Esophagus (tissue), 2 donors: ENCODE measurements around the gene NTSR2. TPM values are rescaled to one million over a fixed set of nuclear protein-coding genes. Genes with fewer than 3 reads are reported as not detected.

Experiments
- H3K27ac ChIP-seq, 2 donors: one replicate each; pipeline ENCODE4 v1.5.1; 2013; ENCODE audit warnings: low read depth in 2 of 2, mild to moderate bottlenecking in 2 of 2, inconsistent platforms in 1 of 2, low read length in 1 of 2, moderate library complexity in 1 of 2
- H3K27me3 ChIP-seq, 2 donors: one replicate each; pipeline ENCODE4 v1.6.1; 2013; ENCODE audit warnings: low read length in 2 of 2, control low read depth in 1 of 2, mild to moderate bottlenecking in 1 of 2; ENCODE audit not compliant: insufficient read depth in 2 of 2, control insufficient read depth in 1 of 2
- H3K36me3 ChIP-seq, 2 donors: one replicate each; pipeline ENCODE4 v1.6.1; 2013; ENCODE audit warnings: low read length in 1 of 2; ENCODE audit not compliant: control insufficient read depth in 2 of 2, insufficient read depth in 2 of 2
- H3K4me1 ChIP-seq, 2 donors: one replicate each; pipeline ENCODE4 v1.6.1; 2013; ENCODE audit warnings: low read length in 1 of 2; ENCODE audit not compliant: control insufficient read depth in 2 of 2, insufficient read depth in 2 of 2
- H3K4me3 ChIP-seq, 2 donors: one replicate each; pipeline ENCODE4 v1.5.1; 2013; ENCODE audit warnings: low read length in 2 of 2, mild to moderate bottlenecking in 2 of 2, low read depth in 1 of 2, moderate library complexity in 1 of 2
- H3K9me3 ChIP-seq, 2 donors: one replicate each; pipeline ENCODE4 v1.6.1; 2013; ENCODE audit warnings: mild to moderate bottlenecking in 2 of 2, low read depth in 1 of 2, low read length in 1 of 2, moderate library complexity in 1 of 2; ENCODE audit not compliant: control insufficient read depth in 2 of 2, insufficient read depth in 1 of 2
- WGBS, 2 donors: extraction: QIAGEN DNeasy Blood & Tissue Kit; methylation state at CpG; one replicate each; pipeline ENCODE4 v1.1.7; 2013; 5-methylcytosine and 5-hydroxymethylcytosine counted together
- polyA plus RNA-seq, 2 donors: library from polyadenylated mRNA; stranded (reverse); fragments of 200-250 nt; gene quantifications; one replicate each; pipeline ENCODE4 v1.2.3, GENCODE V29; 2013
- donor health status: healthy with polysubstance abuse.
- donor health status: Bipolar disorder and iron deficiency.

The NTSR2 gene
- polyA plus RNA-seq, 2 donors, result not detected

DNA sequence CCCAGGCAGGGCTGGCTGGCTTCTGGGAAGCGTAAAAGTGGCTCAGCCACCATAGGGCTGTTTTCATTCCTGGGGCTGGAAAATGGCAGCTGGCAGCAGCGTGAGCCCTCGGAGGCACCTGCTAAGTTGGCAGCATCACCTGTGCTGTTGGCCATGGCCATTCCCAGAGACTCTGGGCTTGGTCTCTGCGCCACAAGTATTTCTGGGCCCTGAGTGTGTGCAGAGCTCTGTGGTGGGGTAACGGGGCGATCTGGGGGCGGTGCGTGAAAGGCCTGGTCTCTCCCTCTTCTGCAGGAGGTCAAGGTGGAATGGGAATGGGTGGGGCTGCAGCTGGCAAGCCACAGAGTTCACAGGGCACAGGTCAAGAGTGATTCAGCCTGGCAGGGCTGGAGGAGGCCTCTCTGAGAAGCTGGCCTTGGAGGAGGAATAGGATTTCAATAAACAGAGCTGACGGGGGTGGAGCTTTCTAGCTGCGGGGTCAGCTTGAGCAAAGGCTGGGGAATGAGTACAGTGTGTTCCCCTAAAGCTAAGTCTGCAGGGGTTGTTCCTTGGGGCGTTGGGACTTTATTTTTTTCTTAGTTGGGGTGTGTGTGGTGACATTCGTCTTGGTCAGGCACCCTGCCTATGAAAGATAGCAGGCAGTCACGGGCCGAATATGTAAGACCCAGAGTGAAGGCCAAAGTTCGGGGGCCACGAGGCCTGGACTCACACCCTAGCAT, 10.3 kb upstream of the NTSR2 start:
- no peaks in the 10 kb centered on the region for H3K36me3 ChIP-seq
- H3K4me3 ChIP-seq, result no peak overlapping the region
- 64 to 76% methylated on average over 16 of the region's 16 CpGs for WGBS, 2 donors
- H3K27ac ChIP-seq, result no peak overlapping the region
- H3K9me3 ChIP-seq, result peaks cover 0 to 3% of the 10 kb centered on the region in 2 donors
- no peaks in the 10 kb centered on the region for H3K27me3 ChIP-seq
- H3K4me1 ChIP-seq, result no peaks in the 10 kb centered on the region

DNA sequence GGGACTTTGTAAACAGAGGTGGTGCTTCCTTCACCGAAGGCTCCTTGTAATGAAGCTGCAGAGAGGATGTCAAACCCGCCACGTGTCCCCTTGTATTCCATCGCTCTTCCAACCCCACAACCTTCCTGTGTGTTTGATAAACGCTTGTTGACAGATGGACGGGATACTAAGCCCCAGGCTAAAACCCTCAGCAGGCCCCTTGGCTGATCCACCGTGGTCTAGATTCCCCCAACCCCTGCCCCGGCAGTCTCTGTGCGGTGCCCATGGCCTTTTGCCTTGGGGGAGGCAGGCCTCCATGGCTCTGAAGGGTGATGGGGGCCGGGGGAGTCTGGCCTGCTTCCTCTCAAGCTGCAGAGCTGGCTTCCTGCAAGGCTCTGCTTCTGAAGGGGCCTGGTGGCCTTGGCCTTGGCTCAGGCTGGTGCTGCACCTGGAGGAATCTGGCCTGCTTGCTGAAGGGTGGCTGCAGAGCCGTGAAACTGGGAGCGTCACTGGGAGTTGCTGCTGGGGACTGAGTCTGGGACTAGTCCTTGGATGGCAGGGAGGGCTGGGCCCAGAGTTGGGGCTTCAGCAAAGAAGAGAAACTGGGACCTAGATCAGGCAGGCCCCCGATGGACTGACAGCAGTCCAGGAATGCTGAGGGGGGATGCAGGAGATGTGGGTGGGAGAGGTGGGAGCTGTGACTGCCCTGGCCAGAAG, 9.6 kb upstream of the NTSR2 start:
- Histone ChIP-seq H3K4me1 (no peaks in the 10 kb centered on the region), H3K27ac (no peak overlapping the region), H3K27me3 (no peaks in the 10 kb centered on the region), H3K4me3 (no peak overlapping the region), H3K9me3 (peaks cover 0 to 3% of the 10 kb centered on the region in 2 donors), H3K36me3 (no peaks in the 10 kb centered on the region)
- WGBS, 2 donors, result 71 to 73% methylated on average over 13 of the region's 13 CpGs

DNA sequence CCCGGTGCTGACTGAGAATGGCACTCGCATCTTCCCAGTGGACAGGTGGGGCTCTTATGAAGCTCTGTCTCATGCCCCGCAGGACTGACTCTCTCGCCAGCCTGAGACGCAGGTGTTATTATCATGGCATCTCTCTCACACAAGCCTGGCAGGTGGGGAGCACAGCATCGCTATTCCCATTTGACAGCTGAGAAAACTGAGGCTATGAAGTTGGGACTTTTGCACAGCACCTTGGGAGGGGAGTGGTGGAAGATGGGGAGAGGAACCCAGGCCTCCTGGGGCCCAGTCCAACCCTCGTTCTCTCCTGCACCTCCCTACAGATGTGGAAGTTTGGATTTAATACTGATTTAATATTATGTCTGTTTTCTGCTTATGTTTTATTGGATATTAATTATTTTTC, 9.0 kb upstream of the NTSR2 start:
- H3K27ac ChIP-seq, result no peak overlapping the region
- H3K4me1 ChIP-seq, result no peaks in the 10 kb centered on the region
- peaks cover 0 to 3% of the 10 kb centered on the region in 2 donors for H3K9me3 ChIP-seq
- no peaks in the 10 kb centered on the region for H3K27me3 ChIP-seq
- no peak overlapping the region for H3K4me3 ChIP-seq
- 62 to 77% methylated on average over 7 of the region's 7 CpGs for WGBS, 2 donors
- H3K36me3 ChIP-seq, result no peaks in the 10 kb centered on the region

DNA sequence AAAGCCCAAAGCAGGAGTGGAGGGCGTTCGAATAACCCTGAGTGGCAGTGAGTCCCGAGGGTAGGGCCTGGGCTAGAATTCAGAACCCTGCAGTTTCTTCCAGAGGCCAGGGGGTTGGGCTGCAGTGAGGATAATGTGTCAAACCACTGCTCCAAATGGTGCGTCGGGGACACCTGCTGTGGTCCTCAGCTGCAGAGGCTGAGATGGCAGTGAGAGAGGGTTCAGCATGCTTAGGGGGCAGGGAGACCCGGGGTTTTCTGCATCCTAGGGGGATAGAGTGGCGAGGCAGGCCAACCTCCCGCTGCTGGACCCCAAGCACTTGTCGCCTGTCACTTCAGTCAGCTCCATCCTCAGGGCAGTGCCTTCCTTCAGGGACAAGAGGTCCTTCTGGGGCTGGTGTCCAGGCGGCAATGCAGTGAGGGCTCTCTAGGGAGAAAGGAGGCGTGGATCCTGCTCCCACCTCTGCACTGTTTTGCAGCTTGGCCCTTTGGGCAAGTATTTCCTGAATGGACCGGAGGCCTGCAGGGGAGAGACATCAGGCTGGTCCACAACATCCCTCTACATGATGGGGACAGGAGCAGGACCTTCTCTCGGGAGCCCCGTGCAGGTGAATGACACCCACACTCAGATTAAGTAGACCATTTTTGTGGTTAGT, 8.4 kb upstream of the NTSR2 start:
- Histone ChIP-seq H3K4me1 (no peaks in the 10 kb centered on the region), H3K36me3 (no peaks in the 10 kb centered on the region), H3K4me3 (no peak overlapping the region), H3K27me3 (no peaks in the 10 kb centered on the region), H3K27ac (no peak overlapping the region), H3K9me3 (peaks cover 0 to 3% of the 10 kb centered on the region in 2 donors)
- WGBS, 2 donors, result 70 to 75% methylated on average over 14 of the region's 14 CpGs

DNA sequence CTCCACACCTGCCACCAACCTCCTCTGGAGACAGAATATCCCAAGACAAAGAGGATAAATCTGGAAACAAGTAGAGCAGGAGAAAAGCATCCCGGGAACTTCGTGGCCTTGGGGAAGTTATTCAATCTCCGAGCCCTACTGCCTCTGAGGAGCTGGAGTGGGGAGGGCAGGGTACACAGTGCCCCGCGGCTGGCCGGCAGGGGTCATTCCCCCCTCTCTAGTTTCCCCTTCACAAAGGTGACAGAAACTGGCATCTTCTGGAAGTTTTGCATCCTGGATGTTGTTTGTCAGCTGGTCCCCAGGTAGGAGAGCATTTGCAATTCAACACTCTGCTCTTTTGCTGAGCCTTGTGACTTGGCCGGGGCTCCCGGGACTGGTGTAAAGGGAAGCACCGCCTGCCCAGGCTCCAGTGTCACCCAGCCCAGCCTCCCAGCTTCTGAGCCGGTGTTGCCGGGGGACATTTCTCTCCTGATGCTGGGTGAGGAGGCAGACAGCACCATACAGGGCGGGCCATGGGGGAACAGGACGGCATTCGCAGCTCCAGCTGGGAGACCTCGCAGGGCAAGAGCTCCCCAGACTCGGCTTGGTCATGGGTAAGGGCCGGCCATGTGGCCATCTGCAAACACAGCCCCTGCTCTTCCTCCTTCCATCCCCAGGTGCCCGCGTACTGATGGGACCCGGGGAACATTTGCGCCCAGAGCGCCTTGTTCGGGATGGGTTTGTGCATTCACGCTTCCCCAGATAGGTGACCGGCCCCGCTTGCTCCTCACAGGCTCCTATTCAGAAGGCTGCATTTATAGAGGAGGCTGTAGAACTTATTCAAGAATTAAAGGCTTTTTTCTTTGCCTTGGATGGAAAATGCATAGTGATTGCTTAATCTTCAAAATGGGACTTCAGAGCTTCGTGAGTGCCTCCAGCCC, 7.4 kb upstream of the NTSR2 start:
- Histone ChIP-seq H3K27ac (no peak overlapping the region), H3K4me3 (no peak overlapping the region), H3K27me3 (no peaks in the 10 kb centered on the region), H3K36me3 (no peaks in the 10 kb centered on the region), H3K4me1 (no peaks in the 10 kb centered on the region), H3K9me3 (peaks cover 0 to 3% of the 10 kb centered on the region in 2 donors)
- WGBS, 2 donors, result 38% methylated on average over 27 of the region's 27 CpGs

DNA sequence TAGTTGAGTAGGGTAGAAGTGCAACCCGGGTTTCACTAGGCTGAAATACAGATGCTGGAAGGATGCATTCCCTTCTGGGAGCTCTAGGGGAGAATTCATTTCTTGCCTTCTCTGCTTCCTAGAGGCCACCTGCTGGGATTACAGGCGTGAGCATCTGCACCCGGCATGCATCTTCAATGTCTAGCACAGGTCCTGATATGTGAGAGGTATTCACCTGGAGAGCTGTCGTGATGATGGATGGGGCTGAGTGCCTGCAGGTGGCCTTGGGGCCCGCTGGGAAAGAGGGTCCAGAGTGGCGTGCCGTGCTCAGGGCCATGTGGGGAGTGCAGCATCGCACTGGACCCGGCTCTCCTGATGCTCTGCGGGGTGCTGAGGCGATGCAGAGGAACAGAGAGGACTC, 6.6 kb upstream of the NTSR2 start:
- H3K4me3 ChIP-seq, result no peak overlapping the region
- H3K27ac ChIP-seq, result no peak overlapping the region
- H3K27me3 ChIP-seq, result no peaks in the 10 kb centered on the region
- 38% methylated on average over 11 of the region's 11 CpGs for WGBS, 2 donors
- no peaks in the 10 kb centered on the region for H3K36me3 ChIP-seq
- H3K9me3 ChIP-seq, result peaks cover 0 to 3% of the 10 kb centered on the region in 2 donors
- no peaks in the 10 kb centered on the region for H3K4me1 ChIP-seq

DNA sequence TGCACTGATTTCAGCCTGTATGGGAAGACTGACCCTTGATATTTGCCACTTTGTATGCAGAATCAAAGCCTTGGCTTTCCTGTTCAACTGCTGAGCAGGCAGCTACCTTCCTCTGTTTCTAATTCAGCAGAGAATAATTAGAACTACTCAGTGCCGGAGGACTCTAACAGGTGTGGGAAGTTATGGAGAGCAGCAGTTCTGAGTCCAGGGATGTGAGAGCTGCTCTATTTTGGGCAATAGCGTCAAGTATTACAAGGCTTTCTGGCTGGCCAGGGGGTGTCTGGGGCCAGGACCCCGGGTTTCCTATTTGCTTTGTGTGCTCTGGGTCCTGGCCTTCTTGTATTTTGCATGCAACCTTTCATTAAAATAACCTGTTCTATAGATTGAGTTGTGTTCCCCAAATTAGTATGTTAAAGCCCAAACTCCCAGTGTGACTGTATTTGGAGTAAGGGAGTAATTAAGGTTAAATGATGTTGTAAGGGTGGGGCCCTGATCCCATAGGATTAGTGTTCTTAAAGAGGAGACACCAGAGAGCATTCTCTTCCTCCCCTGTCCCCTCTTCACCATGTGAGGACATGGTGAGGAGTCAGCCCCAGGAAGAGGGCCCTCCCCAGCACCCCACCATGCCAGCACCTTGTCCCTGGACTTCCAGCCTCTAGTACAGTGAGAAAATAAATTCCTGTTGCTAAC, 5.6 kb upstream of the NTSR2 start:
- Histone ChIP-seq H3K4me3 (no peak overlapping the region), H3K9me3 (peaks cover 0 to 3% of the 10 kb centered on the region in 2 donors), H3K36me3 (no peaks in the 10 kb centered on the region), H3K27ac (no peak overlapping the region), H3K27me3 (no peaks in the 10 kb centered on the region), H3K4me1 (no peaks in the 10 kb centered on the region)
- 77 to 82% methylated on average over 3 of the region's 3 CpGs for WGBS, 2 donors

DNA sequence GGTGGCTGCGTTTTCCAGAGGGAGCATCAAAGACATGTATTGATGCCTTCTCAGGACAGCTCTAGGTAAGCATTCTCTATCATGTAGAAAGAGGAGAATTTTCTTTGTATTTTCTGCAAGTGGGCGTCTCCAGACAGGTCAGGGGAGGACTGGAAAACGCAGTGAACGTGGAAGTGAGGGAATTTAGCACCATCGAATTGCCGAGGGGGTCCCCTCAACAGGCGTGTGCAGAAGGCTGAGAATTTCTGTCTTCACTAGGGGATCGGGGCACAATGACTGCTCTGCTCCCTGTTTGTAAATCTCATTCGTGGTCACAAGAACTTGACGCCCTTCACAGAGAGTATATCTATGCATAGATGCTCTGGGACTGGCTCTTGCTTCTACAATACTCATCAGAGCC, 5.0 kb upstream of the NTSR2 start:
- H3K27me3 ChIP-seq, result no peaks in the 10 kb centered on the region
- H3K4me1 ChIP-seq, result peaks cover under 1 to 1% of the 10 kb centered on the region in 2 donors
- H3K4me3 ChIP-seq, result no peak overlapping the region
- H3K27ac ChIP-seq, result no peak overlapping the region
- H3K9me3 ChIP-seq, result peaks cover 0 to 4% of the 10 kb centered on the region in 2 donors
- H3K36me3 ChIP-seq, result no peaks in the 10 kb centered on the region
- WGBS, 2 donors, result 74 to 82% methylated on average over 10 of the region's 10 CpGs

DNA sequence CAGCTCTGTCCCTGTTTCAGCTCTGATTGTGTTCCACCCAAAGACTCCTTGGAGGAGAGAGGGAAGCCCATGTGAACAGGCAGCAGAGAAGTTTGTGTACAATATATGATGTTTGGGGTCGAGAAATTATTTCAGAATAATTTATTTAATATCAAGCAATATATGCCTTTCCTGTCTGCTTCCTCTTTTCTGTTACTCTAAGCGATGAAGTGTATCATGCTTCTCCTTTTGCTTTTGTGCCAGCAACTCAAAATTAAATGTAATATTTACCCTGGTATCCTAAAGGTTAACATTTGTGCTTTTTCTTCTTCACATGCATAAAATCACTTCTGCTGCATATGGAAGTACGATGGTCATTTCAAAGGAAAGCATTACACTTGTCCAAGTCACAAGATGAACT, 2.4 kb upstream of the NTSR2 start:
- no peak overlapping the region for H3K27ac ChIP-seq
- WGBS, 2 donors, result 65 to 67% methylated on average over 3 of the region's 3 CpGs
- no peaks in the 10 kb centered on the region for H3K27me3 ChIP-seq
- no peak overlapping the region for H3K4me3 ChIP-seq
- H3K4me1 ChIP-seq, result peaks cover 3 to 7% of the 10 kb centered on the region in 2 donors
- peaks cover 2 to 9% of the 10 kb centered on the region in 2 donors for H3K9me3 ChIP-seq
- no peaks in the 10 kb centered on the region for H3K36me3 ChIP-seq
